Measurements from ENCODE around the gene OTUD6A. TPM values are rescaled to one million over a fixed set of nuclear protein-coding genes. Genes with fewer than 3 reads are reported as not detected.
A peak's percentile ranks its signal among the peaks of the same experiment; 100 is the strongest.
"Not testable (repeated sequence)": the region's sequence is repeated elsewhere in the genome, so short reads cannot be mapped to it uniquely, and the experiment has no call there.

The OTUD6A gene
- polyA plus RNA-seq, 5 donors = not detected

DNA sequence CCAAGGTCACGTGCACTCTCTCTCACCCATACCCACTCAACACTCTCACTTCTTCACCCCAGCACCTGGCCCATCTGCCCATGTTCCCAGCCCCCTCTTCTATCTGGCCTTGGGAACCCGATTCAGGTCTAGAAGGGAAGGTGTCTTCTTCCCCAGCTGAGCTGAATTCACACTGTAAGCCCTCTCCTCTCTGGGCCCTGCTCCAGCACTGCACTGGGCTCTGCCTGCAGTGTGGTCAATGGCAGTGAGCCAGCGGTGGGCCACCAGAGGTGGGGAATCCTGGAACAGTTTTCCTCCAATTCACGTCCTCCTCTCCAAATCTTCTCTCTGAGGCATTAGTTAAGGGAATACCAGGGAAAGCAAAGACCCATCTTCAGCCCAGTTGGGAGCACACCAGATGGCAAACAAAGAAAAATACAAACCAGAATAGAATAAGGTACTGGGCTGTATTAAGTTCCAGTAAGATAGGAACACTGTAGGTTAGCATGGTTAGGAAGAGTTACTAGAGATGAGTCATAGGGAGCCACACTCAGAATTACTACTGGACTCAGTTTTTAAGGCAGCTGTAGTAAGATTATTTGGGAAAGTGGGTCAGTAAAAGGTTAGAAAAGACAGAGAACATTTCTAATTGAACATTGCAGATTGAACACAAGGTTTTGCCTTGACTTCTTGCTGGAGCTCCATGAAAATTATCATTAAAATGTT is 17.6 kb upstream of the OTUD6A start:
- DNase-seq = no peak

DNA sequence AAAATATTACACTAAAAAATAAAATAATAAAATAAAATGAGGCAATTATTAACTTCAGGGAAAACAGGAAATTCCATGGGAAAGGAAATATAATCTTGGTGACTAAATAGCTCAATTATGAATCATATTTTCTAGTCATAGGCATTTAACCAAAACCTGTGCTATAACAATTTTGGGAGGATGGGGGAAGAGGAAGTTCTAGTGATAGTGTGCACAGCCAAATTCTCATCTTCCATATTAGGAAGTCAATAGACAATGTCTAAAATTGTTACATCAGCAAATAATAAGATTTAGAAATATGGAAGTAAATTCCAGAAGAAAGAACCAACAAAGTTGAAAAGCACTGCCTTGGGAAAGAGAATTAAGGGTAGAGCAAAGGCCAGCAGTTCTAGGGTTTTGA is 15.3 kb upstream of the OTUD6A start:
- no peak for DNase-seq

DNA sequence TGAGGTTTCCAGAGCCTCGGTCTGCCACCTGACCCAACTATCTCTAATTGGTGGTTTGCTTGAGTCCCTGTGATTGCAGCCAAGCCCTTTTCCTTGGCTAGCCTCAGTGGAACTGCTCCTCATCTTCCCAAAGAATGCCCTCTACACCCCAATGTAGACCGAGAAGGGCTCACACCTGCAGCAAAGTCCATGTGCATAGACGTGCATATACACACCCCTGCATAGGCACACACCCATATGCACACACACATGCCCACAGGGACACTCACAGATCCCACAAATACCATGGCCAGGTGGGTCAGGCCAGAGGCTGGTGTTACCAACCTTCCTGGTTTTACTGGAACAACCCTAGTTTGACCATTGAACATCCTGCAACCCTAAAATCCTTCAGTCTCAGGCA is 12.9 kb upstream of the OTUD6A start:
- DNase-seq = no peak

DNA sequence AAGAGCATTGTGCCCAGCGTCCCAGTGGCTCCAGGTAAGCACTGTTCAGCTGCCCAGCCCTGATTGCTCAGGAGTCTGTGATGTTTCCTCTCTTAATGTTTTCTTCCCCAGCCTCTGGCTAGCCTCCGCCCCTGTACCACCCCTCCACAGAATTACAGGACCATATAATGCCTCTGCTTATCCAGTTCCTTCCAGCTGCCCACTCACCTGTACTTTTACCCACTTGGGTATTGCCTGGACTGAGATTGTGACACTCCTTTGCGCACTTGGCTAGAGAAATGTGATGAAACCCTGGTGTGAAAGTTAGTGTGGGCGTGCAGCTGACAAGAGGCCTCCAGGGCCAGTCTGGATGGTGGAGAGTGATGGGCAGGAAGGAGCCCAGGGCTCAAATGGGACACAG is 12.3 kb upstream of the OTUD6A start, which contains the start of gene AWAT2:
TSS of gene AWAT2 (minus strand) at position 14 of the 400 bp plus-strand sequence. CDS start at position 8, 6 bp downstream.
- no peak for DNase-seq

DNA sequence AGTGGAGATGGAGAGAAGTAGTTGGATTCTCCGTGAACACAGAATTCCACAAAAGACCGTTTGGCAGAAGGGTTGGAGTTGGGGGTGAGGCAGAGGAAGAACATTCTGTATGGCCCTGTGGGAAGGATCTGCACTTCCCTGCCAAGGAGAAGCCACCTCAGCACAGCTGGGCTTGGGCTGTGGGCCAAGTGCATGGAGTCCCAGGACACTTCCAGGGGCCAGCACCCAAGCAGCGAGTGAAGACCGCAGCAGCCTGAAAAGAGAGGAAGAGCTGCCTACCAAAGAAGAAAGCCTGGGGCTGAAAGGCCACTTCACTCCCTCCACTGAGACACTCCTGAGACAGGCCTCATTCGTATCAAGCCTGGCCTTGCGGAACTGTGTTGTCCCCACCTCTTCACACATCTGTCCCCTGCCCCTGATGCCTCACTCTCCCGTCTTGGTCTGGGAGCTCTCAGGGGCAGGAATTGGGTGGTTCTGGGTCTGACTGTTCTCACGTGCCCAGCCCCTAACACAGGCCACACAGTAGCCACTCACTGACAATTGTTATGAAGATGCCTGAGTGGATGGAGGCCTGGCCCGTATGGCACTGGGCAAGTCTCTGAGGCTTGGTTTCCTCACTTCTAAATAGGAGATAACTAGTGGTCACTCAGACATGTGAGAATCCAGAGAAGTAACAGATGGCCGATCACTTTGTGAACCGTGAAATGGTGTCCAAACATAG is 9.2 kb upstream of the OTUD6A start:
- no peak for DNase-seq

DNA sequence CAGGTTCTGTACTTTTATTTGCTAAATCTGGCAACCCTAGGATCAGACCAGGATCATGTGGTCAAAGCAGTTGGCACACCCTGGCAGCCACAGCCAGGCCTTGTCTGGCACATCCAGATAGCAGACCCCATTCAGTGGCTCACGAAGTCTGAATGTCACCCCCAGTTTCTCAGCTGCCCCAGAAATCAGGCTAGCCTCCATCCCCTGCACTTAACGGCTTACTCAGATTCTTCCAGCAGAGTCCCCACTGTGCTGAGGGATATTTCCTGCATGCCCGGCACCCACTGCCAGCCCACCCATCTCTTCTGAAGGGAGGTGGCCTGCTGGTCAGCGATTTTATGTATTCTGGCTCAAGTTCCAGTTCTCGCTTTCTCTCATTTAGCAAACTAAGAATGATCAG is 7.9 kb upstream of the OTUD6A start:
- DNase-seq = no peak

DNA sequence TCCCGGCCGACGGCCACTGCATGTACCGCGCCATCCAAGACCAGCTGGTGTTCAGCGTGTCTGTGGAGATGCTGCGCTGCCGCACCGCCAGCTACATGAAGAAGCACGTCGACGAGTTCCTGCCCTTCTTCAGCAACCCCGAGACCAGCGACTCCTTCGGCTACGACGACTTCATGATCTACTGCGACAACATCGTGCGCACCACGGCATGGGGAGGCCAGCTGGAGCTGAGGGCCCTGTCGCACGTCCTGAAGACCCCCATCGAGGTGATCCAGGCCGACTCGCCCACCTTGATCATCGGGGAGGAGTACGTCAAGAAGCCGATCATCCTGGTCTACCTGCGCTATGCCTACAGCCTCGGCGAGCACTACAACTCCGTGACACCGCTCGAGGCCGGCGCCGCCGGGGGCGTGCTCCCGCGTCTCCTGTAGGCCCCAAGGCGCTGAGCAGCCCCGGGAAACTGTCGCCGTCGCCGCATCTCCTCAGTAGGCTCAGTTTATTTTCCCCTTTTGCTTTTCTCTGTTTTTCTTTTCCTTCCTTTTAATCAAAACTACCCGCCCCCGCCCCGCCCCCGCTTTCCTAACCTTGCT is 799 bp downstream of the OTUD6A start:
- DNase-seq = no peak

DNA sequence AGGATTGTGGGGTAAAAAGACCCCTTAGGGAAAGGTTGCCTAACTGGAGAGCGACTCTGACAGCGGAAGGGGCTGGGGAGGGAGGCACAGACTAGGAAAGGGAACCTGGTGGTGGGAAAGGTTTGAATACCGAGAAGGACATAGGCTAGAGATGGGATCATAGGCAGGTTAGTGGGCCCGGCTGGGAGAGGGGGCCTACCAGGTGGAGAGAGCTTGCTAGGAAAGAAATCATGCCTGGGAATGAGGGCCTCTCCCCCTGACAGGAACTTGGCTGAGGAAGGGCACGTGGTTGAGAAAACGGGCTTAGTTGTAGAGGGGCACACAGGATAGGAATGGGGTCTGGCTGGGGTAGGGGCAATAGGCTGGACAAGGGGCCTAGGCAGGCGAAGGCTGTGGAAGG is 4.4 kb downstream of the OTUD6A start:
- no peak for DNase-seq

DNA sequence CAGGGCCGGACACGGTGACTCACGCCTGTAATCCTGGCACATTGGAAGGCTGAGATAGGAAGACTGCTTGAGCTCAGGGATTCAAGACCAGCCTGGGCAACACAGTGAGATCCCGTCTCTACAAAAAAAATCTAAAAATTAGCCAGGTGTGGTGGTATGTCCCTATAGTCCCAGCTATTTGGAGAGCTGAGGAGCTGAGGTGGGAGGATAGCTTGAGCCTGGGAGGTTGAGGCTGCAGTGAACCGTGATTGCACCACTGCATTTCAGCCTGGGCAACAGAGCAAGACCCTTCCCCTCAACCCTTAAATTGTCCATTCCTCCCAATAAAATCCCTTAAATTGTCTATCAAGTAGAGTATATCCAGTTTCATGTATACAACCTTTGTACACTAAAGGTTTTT is 17.0 kb downstream of the OTUD6A start:
- DNase-seq = no peak

DNA sequence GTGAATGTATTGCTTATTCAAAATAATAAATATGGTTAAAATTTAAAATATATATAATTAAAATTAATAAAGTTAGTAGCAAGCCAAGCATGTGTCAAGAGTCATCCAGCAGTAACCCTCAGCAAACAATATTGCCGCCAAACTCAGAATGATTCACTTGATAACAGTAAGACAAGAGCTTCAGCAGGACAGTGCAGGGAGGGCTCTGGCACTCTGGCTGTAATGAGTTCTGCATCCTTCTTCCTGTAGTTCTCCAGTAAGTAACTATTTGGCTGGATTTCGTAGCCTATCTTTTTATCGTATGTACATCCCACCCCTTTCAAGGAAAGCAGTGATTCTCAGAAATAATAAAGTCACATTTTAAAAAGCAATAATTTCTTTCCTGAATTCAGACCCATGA is 17.6 kb downstream of the OTUD6A start:
- no peak for DNase-seq

DNA sequence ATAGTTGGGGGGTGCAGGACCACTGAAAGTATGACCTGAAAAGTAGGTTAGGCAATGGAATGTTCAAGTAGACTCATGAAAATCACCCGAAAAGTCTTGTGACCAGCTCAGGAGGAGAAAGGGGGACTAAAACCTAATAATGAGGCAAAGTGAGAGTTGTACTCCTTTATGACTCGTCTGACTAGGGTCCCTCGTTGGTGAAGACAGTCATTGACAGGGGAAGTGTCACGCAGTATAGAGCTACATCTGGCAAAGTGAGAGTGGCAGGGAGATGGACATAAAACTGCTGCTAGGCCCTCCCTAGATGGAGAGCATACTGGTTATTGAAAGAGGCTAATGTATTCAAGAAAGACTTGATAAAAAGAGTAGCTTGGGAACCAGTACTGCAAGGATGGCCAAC is 20.5 kb downstream of the OTUD6A start:
- no peak for DNase-seq

DNA sequence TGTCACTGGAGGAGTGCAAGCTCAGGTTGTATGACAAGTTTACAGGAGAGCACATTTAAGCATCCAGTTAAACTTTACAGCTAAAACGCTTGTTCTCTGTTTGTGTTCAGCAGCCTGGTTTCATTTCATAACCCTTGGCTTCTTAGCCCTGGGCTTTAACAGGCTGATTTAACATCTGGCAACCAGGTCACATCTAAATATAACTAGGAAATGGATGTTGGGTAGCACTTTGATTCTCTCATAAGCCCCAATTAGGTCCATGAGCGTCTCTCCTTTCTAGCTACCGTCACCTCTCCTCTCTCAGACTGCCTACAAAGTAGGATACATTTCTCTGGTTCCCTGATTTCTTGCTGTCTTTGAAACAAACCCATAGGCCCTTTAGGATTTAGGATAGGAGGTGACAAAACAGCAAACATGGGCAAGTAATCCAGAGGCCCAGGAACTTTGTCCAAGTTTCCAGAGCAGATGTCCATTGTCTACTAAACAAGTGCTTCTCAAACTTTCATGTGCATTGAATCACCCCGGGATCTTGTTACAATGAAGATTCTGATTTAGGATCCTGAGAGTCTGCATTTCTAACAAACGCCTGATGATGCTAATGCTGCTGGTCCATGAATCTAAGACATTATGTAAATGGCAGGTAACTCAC is 22.5 kb downstream of the OTUD6A start:
- DNase-seq = no peak

DNA sequence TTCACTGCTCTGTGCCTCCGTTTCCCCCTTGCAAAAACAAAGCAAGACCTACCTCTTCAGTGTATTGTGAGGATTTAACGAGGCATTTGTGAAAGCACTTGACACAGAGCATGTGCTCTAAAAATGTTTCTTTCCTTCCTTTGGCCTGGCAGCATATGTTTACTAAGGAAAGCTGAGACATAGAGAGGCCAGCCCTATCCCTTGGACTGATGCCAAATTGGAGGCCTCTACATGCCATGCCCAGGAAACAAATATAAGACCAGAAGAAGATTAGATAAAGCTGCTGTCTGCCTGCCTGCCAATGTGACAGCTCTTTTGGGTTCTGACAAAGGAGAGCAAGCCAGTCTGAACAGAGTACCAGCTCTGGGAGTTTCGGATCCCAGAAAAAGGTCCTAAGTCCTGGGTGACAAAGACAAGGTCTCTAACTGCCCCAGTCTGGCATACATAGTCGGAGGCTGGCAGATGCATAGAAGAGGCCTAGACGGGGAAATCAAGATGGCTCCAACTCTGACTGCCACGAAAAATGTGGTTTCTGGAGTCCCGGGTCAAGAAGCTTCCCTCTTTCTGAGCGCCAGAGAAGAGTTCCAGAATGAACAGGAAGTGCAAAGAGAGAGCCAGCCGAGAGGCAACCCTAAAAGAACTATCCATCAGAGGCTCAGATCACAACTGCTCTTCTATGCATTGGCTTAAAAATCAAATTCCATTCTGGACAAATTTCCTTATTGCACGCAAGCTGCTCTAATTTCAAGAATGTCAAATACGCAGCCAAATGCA is 25.8 kb downstream of the OTUD6A start:
- peak; percentile 20 to 34 for DNase-seq

DNA sequence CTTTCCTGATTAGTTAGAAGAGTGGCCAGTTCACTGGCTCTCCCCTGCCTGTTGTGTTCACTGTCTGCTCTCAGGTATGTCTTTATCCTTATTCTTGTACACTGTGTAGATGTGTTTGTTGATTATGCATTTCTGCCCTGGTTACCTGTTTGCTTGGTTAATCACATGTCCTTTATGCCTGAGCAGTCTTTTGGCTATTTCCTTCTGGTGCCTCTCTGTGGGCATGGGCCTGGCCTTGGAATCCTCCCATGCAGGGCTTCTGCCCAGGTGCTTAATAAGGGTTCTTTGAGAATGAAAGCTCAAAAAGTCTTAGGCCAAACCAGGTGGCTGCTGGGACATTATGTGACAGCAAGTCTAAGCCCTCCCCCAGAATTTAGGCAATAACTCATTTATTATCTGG is 26.5 kb downstream of the OTUD6A start:
- DNase-seq = no peak

DNA sequence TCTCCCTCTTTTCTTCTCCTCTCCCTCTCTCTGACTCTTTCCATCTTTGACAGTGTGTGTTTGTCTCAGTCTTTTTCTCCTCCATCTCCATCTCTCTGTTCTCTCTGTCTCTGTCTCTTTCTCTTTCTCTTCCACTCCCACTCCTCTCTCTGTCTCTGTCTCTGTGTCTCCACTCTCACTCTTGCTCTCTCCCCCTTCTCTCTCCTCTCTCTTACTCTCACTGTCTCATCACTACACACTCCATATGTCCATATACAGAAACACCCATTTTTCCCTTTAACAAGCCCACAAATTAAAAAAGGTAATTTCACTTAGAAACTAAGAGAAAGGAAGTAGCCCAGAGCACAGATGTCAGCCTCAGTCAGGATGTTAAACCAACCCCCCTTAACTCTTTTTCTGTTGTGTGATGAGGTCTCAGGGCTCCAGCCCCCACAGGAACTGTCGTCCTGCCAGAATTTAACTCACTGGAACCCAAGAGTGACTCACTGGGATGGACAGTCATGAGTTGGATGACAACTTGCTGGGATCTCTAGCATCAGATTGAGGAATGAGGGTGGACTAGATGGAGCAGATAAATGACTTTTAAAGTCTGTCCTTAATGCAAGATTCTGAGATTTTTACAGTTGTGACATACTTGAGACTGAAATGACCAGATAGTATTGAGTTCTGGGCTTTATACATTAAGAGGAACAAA is 27.5 kb downstream of the OTUD6A start:
- no peak for DNase-seq

DNA sequence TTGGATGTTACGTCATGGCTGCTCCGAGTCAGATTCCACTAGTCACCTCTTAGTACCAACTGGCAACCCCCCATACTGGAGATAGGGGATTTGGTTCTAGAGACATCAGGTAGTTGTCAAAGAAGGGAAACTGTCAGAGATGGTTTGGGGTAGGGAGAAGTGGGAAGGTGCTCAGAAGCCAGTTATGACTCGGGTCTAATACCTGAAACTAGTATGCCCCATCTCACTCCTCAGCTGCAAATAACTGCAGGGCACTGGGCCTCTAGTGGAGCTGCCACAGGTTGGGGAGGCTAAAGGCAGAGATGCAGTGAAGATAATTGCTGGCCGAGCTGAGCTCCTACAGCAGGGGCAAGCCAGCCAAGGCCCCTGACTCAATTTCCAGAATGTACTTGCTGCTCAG is 30.0 kb downstream of the OTUD6A start:
- no peak for DNase-seq

DNA sequence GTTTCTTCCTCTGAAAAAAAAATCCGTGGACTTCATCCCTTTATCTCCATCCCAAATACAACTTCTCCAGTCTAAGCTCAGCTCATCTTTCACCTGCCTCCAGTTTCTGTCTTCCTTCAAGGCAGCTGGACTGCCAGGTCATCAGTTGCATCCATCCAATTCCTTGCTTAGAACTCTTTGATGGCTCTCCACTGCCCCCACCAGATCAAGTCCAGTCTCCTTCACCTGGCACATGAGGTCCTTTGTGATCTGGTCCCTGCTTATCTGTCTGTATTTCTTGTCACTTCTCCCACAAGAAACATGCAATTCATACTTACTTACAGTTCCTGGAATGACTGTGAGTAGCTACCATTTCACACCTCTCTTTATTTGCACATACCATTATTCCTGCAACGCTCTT is 33.8 kb downstream of the OTUD6A start:
- no peak for DNase-seq

DNA sequence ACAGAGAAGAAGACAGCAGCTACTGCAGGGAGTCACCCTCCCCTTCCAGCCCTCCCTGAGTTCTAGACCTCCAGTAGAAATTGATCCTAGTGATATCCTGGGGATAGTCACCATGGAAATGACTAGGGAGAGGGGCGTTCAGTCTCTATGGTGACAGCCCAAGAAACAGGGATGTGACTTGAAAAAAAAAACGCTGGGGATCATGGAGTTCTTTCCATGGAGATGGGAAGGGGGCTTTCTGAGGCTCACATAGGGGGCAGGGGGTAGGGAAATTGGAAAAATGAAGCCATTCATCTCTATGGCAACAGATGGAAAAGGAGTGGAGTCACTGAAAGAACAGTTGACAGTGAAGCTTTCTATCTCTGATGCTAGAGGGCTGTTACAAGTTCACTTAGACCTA is 43.0 kb downstream of the OTUD6A start:
- DNase-seq = no peak

DNA sequence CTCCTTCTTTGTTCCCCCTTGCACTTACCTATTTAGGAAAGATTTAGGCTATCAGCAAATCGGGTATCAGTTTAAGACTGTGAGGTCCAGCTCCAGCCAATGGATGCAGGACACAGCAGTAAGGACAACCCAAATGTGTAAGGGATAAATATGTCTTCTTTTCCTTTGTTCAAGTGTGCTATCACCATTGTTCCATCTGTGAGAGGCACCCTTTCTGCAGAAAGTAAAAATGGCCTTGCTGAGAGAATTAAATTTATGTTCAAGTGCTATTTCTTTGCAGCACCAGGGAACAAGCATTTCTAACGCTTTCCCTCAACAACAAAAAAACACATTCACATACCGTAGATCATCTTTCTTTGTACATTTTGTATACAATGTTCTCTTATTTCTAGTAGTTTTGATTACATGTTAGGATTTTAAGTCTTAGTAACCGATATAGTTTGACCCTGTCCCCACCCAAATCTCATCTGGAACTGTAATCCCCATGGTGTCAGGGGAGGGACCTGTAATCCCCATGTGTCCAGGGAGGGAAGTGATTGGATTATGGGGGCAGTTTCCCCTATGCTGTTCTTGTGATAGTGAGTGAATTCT is 49.3 kb downstream of the OTUD6A start:
- DNase-seq = not testable (repeated sequence)
